Measurements from ENCODE around the gene JHY. TPM values are rescaled to one million over a fixed set of nuclear protein-coding genes. Genes with fewer than 3 reads are reported as not detected.
A peak's percentile ranks its signal among the peaks of the same experiment; 100 is the strongest.

The JHY gene
- 1 to 10 TPM; 2.3 TPM for total RNA-seq

GRCh38 chr11:122882189-122882856, at the start of gene JHY:
TSS of gene JHY (plus strand) at chr11:122882759. CDS start at chr11:122885850, 3,091 bp downstream.
- Histone ChIP-seq H3K9me3 (peaks cover 0 to 4% (median 0%) of the 10 kb centered on the region in 3 donors), H3K27me3 (no peaks in the 10 kb centered on the region), H3K4me3 (peak within 1 kb of the TSS; percentile 9 to 48), H3K27ac (peak within 1 kb of the TSS; percentile 22 to 83 (median 73)), H3K36me3 (replicated peaks in 1 of 2; ENCODE audit: insufficient read depth in 1 of 2, low read depth in 2 of 2) (no peaks in the 10 kb centered on the region), H3K4me1 (peaks cover 5% of the 10 kb centered on the region)
- TF ChIP-seq CTCF (IDR thresholded peaks at IDR 0.05) (no peak), POLR2A (IDR thresholded peaks at IDR 0.05) (no peak)
- WGBS, 2 donors, result 20 to 27% methylated on average over 31 to 39 of the region's 39 CpGs
- ATAC-seq (no peak), DNase-seq (peak; percentile 49 to 73 (median 56))
- intact Hi-C loops (cut with DNase I), result no loop called here

- no peaks in the 10 kb centered on the region for H3K36me3 ChIP-seq (replicated peaks in 1 of 2; ENCODE audit: insufficient read depth in 1 of 2, low read depth in 2 of 2)
- ATAC-seq (no peak), DNase-seq (no peak)
- no peaks in the 10 kb centered on the region for H3K27me3 ChIP-seq
- no peak overlapping the region for H3K27ac ChIP-seq
- intact Hi-C loops (cut with DNase I), result no loop called here
- H3K4me3 ChIP-seq, result no peak overlapping the region
- no peaks in the 10 kb centered on the region for H3K9me3 ChIP-seq
- WGBS, 2 donors, result 63 to 78% methylated on average over 7 of the region's 7 CpGs
- TF ChIP-seq POLR2A (IDR thresholded peaks at IDR 0.05) (no peak), CTCF (IDR thresholded peaks at IDR 0.05) (no peak)
- H3K4me1 ChIP-seq, result no peaks in the 10 kb centered on the region
Observed at GRCh38 chr11:122833846-122834464, 48.6 kb upstream of the JHY start.

DNA sequence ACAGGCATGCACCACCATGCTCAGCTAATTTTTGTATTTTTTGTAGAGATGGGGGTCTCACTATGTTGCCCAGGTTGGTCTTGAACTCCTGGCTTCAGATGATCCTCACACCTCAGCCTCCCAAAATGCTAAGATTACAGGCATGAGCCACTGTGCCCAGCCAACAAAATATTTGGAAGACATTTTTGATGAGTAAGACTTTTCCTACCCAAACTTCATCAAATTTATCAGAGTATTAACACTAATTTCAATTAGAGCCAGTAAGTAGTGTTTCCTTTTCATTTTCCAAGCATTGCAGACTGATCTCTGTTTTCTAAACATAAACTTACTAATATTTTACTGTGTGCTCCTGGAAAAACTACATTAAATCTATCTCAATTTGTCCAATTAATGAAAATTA, 45.6 kb upstream of the JHY start:
- no peak overlapping the region for H3K4me3 ChIP-seq
- no peaks in the 10 kb centered on the region for H3K4me1 ChIP-seq
- H3K27me3 ChIP-seq, result no peaks in the 10 kb centered on the region
- DNase-seq (no peak), ATAC-seq (no peak)
- no peak overlapping the region for H3K27ac ChIP-seq
- H3K36me3 ChIP-seq (replicated peaks in 1 of 2; ENCODE audit: insufficient read depth in 1 of 2, low read depth in 2 of 2), result no peaks in the 10 kb centered on the region
- no peaks in the 10 kb centered on the region for H3K9me3 ChIP-seq
- intact Hi-C loops (cut with DNase I), result no loop called here
- TF ChIP-seq POLR2A (IDR thresholded peaks at IDR 0.05), result no peak
- no peak for TF ChIP-seq CTCF (IDR thresholded peaks at IDR 0.05)

DNA sequence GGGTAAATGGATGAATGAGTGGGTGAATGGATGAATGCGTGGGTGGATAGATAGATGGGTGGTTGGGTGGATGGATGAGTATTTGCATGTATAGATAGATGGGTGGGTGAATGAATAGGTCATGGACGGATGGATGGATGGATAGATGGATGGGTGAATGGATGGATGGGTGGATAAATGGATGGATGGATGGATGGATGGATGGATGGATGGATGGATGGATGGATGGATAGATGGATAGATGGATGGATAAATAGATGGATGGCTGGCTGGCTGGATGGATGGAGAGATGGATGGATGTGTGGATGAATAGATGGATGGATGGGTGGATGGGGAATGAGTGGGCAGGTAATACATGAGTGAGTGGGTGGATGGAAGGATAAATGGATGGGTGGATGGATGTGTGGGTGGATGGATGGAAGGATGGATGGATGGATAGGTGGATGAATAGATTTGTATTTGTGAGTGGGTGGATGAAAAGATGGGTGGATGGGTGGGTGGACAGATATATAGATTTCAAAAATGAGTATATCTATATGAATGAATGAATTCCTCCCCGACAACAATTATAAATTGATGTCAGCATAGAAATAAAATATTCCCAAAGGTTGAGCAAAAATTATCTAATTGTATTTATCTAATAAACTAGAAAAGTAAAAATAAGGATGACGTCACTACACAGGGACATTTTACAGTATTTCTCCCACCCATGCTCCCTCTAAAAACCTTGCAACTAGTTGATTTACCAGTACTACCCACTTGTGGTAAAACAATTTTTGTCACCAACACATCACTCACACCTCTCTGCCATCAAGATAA, 44.8 kb upstream of the JHY start:
- Histone ChIP-seq H3K36me3 (replicated peaks in 1 of 2; ENCODE audit: insufficient read depth in 1 of 2, low read depth in 2 of 2) (no peaks in the 10 kb centered on the region), H3K4me1 (no peaks in the 10 kb centered on the region), H3K27me3 (no peaks in the 10 kb centered on the region), H3K9me3 (no peaks in the 10 kb centered on the region), H3K27ac (no peak overlapping the region), H3K4me3 (no peak overlapping the region)
- intact Hi-C loops (cut with DNase I), result no loop called here
- 69 to 70% methylated on average over 4 of the region's 4 CpGs for WGBS, 2 donors
- ATAC-seq (no peak), DNase-seq (no peak)
- TF ChIP-seq CTCF (IDR thresholded peaks at IDR 0.05) (no peak), POLR2A (IDR thresholded peaks at IDR 0.05) (no peak)
